ENCODE data around the gene ELL. TPM values are rescaled to one million over a fixed set of nuclear protein-coding genes. Genes with fewer than 3 reads are reported as not detected.
A peak's percentile ranks its signal among the peaks of the same experiment; 100 is the strongest.

Gene ELL
- total RNA-seq, 1 donor = 19.9 TPM

GRCh38 chr19:18464646-18465045, 57.2 kb downstream of the ELL start:
- DNase-seq (ENCODE audit: low read depth) = peak; percentile 97
- H3K4me3 ChIP-seq (ENCODE audit: low read depth, low read length) = no peak overlapping the region
- no peak for TF ChIP-seq CTCF (IDR thresholded peaks at IDR 0.05; ENCODE audit: insufficient read depth, low read depth, low read length)

GRCh38 chr19:18461471-18461870, 60.4 kb downstream of the ELL start:
- no peak overlapping the region for H3K4me3 ChIP-seq (ENCODE audit: low read depth, low read length)
- no peak for DNase-seq (ENCODE audit: low read depth)
- TF ChIP-seq CTCF (IDR thresholded peaks at IDR 0.05; ENCODE audit: insufficient read depth, low read depth, low read length) = no peak

- no peak for DNase-seq (ENCODE audit: low read depth)
- no peak for TF ChIP-seq CTCF (IDR thresholded peaks at IDR 0.05; ENCODE audit: insufficient read depth, low read depth, low read length)
- no peak overlapping the region for H3K4me3 ChIP-seq (ENCODE audit: low read depth, low read length)
Measured at GRCh38 chr19:18460900-18461299, 61.0 kb downstream of the ELL start.

- TF ChIP-seq CTCF (IDR thresholded peaks at IDR 0.05; ENCODE audit: insufficient read depth, low read depth, low read length) = no peak
- H3K4me3 ChIP-seq (ENCODE audit: low read depth, low read length) = no peak overlapping the region
- DNase-seq (ENCODE audit: low read depth) = no peak
Measured at GRCh38 chr19:18457483-18458331, 64.2 kb downstream of the ELL start.

GRCh38 chr19:18456974-18457373, 64.9 kb downstream of the ELL start:
- DNase-seq (ENCODE audit: low read depth) = no peak
- no peak for TF ChIP-seq CTCF (IDR thresholded peaks at IDR 0.05; ENCODE audit: insufficient read depth, low read depth, low read length)

GRCh38 chr19:18456279-18456678, 65.6 kb downstream of the ELL start:
- no peak for DNase-seq (ENCODE audit: low read depth)
- TF ChIP-seq CTCF (IDR thresholded peaks at IDR 0.05; ENCODE audit: insufficient read depth, low read depth, low read length) = no peak
- H3K4me3 ChIP-seq (ENCODE audit: low read depth, low read length) = no peak overlapping the region

More at GRCh38 chr19:18456974-18457373, 64.9 kb downstream of the ELL start:
- no peak overlapping the region for H3K4me3 ChIP-seq (ENCODE audit: low read depth, low read length)

Data from fibroblast of villous mesenchyme (primary cell).